SH-SY5Y (cell line): ENCODE measurements around the gene MEP1B.

Source experiments
- GATA2 ChIP-seq: IDR thresholded peaks from 2 replicates; pipeline ENCODE4 v1.6.1; 2011; ENCODE audit warnings: mild to moderate bottlenecking, low read depth, low read length
- GATA3 ChIP-seq: IDR thresholded peaks from 2 replicates; pipeline ENCODE4 v1.6.1; 2011; ENCODE audit warnings: low read depth, mild to moderate bottlenecking, low read length, moderate library complexity

DNA sequence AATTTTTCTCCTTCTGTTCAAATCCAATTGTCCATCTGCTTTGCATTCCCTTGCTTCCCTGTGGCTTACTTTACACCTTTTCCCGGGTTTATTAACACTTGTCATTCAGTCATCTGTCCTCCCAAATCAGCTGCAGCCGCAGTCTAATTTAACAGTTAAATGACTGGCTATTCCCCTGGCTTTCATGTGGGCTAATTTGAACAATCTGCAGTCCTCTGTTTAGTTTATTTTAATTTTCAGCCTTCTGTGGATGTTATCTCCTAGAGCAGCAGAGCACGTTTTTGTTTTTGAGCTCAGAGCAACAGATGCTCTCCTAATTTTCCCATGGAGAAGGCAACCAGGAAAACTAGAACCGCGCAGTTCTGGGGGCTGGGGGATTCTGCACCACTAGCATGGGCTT lies 55.0 kb downstream of the MEP1B start:
- TF ChIP-seq GATA3: peak; percentile 66
- peak; percentile 88 for TF ChIP-seq GATA2
